ENCODE measurements around the gene CLDN24. TPM values are rescaled to one million over a fixed set of nuclear protein-coding genes. Genes with fewer than 3 reads are reported as not detected.

CLDN24 gene
- total RNA-seq, 4 donors from 2014 or later, result not detected

DNA sequence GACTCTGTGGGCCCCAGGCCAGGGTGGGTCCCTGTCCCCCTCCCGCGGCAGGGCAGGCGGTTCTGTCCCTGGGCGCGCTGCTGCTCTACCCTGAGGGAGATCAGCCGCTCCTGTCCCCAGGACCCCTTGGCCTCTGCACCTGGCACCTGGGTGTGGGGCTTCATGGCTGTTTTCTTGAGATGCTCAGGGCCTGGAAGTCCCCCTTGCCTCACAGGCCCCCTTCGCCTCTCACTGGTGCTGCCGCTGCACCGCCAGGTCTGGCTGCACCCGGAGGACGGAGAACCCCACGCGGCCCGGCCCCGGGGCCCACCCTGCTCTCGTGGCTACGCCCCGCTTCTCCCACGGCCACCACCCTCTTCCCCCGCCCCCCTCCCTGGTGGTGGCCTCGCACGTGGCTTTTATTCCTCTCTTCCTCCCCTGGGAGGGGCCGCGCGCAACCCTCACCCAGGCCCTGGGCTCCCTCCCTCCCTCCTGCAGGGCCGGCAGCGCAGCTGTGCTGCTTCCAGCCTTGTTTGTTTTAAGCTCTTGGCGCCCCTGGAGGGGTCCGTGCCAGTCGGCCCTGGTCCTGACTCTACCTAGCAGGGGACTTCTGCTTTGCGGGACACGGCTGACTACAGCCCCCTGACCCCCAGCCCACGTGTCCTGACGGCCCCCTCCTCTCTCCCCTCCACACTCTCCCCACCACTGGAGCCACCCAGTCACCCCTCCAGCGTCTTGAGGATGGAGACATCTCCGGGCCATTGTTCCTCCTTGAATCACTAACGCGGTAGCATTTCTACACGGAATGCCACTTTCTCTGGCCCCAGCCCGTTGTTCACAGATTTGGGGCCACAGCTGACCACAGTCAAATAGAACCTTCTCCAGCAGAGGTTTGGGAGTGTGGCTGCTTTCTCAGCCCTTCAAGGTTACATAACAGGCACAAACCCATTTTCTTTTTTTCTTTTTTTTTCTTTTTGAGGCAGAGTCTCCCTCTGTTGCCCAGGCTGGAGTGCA, 20.6 kb upstream of the CLDN24 start:
- no peaks in the 10 kb centered on the region for H3K4me1 ChIP-seq
- ATAC-seq (no peak), DNase-seq (no peak)
- H3K4me3 ChIP-seq, result no peak overlapping the region
- no peak for TF ChIP-seq POLR2A (IDR thresholded peaks at IDR 0.05)
- TF ChIP-seq, protein P1, sequence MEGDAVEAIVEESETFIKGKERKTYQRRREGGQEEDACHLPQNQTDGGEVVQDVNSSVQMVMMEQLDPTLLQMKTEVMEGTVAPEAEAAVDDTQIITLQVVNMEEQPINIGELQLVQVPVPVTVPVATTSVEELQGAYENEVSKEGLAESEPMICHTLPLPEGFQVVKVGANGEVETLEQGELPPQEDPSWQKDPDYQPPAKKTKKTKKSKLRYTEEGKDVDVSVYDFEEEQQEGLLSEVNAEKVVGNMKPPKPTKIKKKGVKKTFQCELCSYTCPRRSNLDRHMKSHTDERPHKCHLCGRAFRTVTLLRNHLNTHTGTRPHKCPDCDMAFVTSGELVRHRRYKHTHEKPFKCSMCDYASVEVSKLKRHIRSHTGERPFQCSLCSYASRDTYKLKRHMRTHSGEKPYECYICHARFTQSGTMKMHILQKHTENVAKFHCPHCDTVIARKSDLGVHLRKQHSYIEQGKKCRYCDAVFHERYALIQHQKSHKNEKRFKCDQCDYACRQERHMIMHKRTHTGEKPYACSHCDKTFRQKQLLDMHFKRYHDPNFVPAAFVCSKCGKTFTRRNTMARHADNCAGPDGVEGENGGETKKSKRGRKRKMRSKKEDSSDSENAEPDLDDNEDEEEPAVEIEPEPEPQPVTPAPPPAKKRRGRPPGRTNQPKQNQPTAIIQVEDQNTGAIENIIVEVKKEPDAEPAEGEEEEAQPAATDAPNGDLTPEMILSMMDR (IDR thresholded peaks at IDR 0.05 in 4 of 5, conservative IDR thresholded peaks at IDR 0.05 in 1 of 5), result no peak
- in situ Hi-C loops (cut with MboI; ENCODE audit: low sequenced_read_pairs in 4 of 4), result no loop called here
- H3K9me3 ChIP-seq, result no peaks in the 10 kb centered on the region
- no peak overlapping the region for H3K27ac ChIP-seq
- intact Hi-C loops (cut with DNase I; ENCODE audit: low total_unique reads), result no loop called here
- H3K27me3 ChIP-seq, result peaks cover 0 to 8% (median 3%) of the 10 kb centered on the region in 3 donors
- no peaks in the 10 kb centered on the region for H3K36me3 ChIP-seq

GRCh38 chr4:183337833-183338232, 15.6 kb upstream of the CLDN24 start:
- Histone ChIP-seq H3K36me3 (no peaks in the 10 kb centered on the region), H3K27ac (no peak overlapping the region), H3K27me3 (no peaks in the 10 kb centered on the region), H3K9me3 (no peaks in the 10 kb centered on the region), H3K4me3 (no peak overlapping the region), H3K4me1 (no peaks in the 10 kb centered on the region)
- ATAC-seq (no peak), DNase-seq (no peak)
- no peak for TF ChIP-seq POLR2A (IDR thresholded peaks at IDR 0.05)
- TF ChIP-seq, protein P1 (IDR thresholded peaks at IDR 0.05 in 4 of 5, conservative IDR thresholded peaks at IDR 0.05 in 1 of 5), result no peak
- intact Hi-C loops (cut with DNase I; ENCODE audit: low total_unique reads) (no loop called here), in situ Hi-C loops (cut with MboI; ENCODE audit: low sequenced_read_pairs in 4 of 4) (no loop called here)

DNA sequence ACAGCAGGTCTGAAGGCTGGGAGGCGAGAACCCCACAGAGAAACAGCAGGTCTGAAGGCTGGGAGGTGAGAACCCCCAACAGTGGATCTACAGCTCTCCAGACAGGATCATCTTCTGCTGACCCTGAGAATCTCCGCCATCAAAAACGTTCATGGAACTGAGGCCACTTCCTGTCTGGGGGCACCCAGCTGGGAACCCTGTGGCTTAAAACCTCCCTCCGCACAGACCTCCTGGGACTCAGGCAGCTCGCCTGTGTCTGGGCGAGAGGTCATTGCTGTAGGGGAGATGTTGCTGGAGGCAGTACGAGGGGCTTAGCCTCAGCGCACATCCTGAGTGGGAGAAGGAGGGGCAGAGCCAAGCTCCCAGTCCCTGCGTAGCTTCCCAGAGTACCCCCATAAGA, 15.1 kb upstream of the CLDN24 start:
- Histone ChIP-seq H3K4me3 (no peak overlapping the region), H3K36me3 (no peaks in the 10 kb centered on the region), H3K27me3 (no peaks in the 10 kb centered on the region), H3K4me1 (no peaks in the 10 kb centered on the region), H3K27ac (no peak overlapping the region), H3K9me3 (no peaks in the 10 kb centered on the region)
- ATAC-seq, result no peak
- in situ Hi-C loops (cut with MboI; ENCODE audit: low sequenced_read_pairs in 4 of 4), result no loop called here
- TF ChIP-seq, protein P1 (IDR thresholded peaks at IDR 0.05 in 4 of 5, conservative IDR thresholded peaks at IDR 0.05 in 1 of 5), result no peak
- no peak for TF ChIP-seq POLR2A (IDR thresholded peaks at IDR 0.05)
- no peak for DNase-seq
- intact Hi-C loops (cut with DNase I; ENCODE audit: low total_unique reads), result no loop called here

GRCh38 chr4:183335369-183335940, 13.2 kb upstream of the CLDN24 start:
- no peak overlapping the region for H3K4me3 ChIP-seq
- no peaks in the 10 kb centered on the region for H3K9me3 ChIP-seq
- H3K27ac ChIP-seq, result no peak overlapping the region
- ATAC-seq, result no peak
- no peaks in the 10 kb centered on the region for H3K27me3 ChIP-seq
- TF ChIP-seq, protein P1 (IDR thresholded peaks at IDR 0.05 in 4 of 5, conservative IDR thresholded peaks at IDR 0.05 in 1 of 5), result no peak
- no peak for TF ChIP-seq POLR2A (IDR thresholded peaks at IDR 0.05)
- no peak for DNase-seq
- in situ Hi-C loops (cut with MboI; ENCODE audit: low sequenced_read_pairs in 4 of 4), result no loop called here
- no peaks in the 10 kb centered on the region for H3K36me3 ChIP-seq
- intact Hi-C loops (cut with DNase I; ENCODE audit: low total_unique reads), result no loop called here
- H3K4me1 ChIP-seq, result no peaks in the 10 kb centered on the region

All from gastrocnemius medialis (tissue), 4 donors.